ENCODE data around the gene PTPRD. TPM values are rescaled to one million over a fixed set of nuclear protein-coding genes. Genes with fewer than 3 reads are reported as not detected.

PTPRD gene
- total RNA-seq, 1 experiment from 2014 or later = 32.5 TPM

GRCh38 chr9:8856396-8857067 lies 1756.3 kb downstream of the PTPRD start:
- H3K9me3 ChIP-seq (ENCODE audit: control insufficient read depth, low read depth, low read length) = no peaks in the 10 kb centered on the region
- TF ChIP-seq, protein P1, sequence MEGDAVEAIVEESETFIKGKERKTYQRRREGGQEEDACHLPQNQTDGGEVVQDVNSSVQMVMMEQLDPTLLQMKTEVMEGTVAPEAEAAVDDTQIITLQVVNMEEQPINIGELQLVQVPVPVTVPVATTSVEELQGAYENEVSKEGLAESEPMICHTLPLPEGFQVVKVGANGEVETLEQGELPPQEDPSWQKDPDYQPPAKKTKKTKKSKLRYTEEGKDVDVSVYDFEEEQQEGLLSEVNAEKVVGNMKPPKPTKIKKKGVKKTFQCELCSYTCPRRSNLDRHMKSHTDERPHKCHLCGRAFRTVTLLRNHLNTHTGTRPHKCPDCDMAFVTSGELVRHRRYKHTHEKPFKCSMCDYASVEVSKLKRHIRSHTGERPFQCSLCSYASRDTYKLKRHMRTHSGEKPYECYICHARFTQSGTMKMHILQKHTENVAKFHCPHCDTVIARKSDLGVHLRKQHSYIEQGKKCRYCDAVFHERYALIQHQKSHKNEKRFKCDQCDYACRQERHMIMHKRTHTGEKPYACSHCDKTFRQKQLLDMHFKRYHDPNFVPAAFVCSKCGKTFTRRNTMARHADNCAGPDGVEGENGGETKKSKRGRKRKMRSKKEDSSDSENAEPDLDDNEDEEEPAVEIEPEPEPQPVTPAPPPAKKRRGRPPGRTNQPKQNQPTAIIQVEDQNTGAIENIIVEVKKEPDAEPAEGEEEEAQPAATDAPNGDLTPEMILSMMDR (conservative IDR thresholded peaks at IDR 0.05) = no peak
- no peak overlapping the region for H2BK12ac ChIP-seq (ENCODE audit: insufficient read length, low read depth, low read length)
- no peak for DNase-seq
- H3K27ac ChIP-seq (ENCODE audit: insufficient read length, low read depth, low read length) = no peak overlapping the region
- peak overlapping the region; percentile 89 to 97 for H3K4me3 Mint-ChIP-seq
- H3K23me2 ChIP-seq (ENCODE audit: insufficient read length, low read depth, low read length, poor library complexity, severe bottlenecking) = peaks cover 11% of the 10 kb centered on the region
- peaks cover 48 to 54% of the 10 kb centered on the region in 2 experiments for H3K4me1 Mint-ChIP-seq
- H3K9me3 Mint-ChIP-seq = no peaks in the 10 kb centered on the region; a peak in 1 of 5 replicates
- no peak overlapping the region for H2BK20ac ChIP-seq (ENCODE audit: low read depth, low read length, poor library complexity, severe bottlenecking)
- peak overlapping the region in 2 of 3 experiments; percentile 36 to 89; a peak in 2 of 7 replicates for H3K27ac Mint-ChIP-seq
- no peak overlapping the region for H2BK120ac ChIP-seq (ENCODE audit: low read depth, low read length, poor library complexity, severe bottlenecking)
- peak overlapping the region; percentile 82 for H3K4me2 ChIP-seq (ENCODE audit: insufficient read depth, insufficient read length, low read length)
- peak overlapping the region; percentile 49 for H3K9ac ChIP-seq (ENCODE audit: extremely low read depth, insufficient read length, low read length)
- no peak overlapping the region for H3T11ph ChIP-seq (ENCODE audit: low read length)
- H3K4ac ChIP-seq (ENCODE audit: low read depth, low read length) = no peak overlapping the region
- no peak overlapping the region for H3K18ac ChIP-seq (ENCODE audit: insufficient read length, low read depth, low read length)
- no peak overlapping the region for H3K23ac ChIP-seq (ENCODE audit: insufficient read length, low read depth, low read length)
- H3K36me3 Mint-ChIP-seq (ENCODE audit: insufficient read depth in 1 of 3, low read depth in 3 of 3) = no peaks in the 10 kb centered on the region; a peak in 1 of 7 replicates
- H3K27me3 ChIP-seq (ENCODE audit: insufficient read depth, low read length) = no peaks in the 10 kb centered on the region
- no peak overlapping the region for H2AFZ ChIP-seq (ENCODE audit: low read length)
- H3K56ac ChIP-seq (ENCODE audit: insufficient read length, low read depth, low read length) = no peak overlapping the region
- no peaks in the 10 kb centered on the region for H3K79me1 ChIP-seq (ENCODE audit: insufficient read depth, low read depth, low read length, poor library complexity, severe bottlenecking)
- no peaks in the 10 kb centered on the region for H4K20me1 ChIP-seq (ENCODE audit: control insufficient read depth, insufficient read depth, insufficient read length)
- no peaks in the 10 kb centered on the region for H3K4me1 ChIP-seq (ENCODE audit: insufficient read depth, low read length)
- no CpG with 5 or more reads among the region's 9 CpGs for WGBS (ENCODE audit: extremely low coverage, insufficient read length, low lambda C conversion rate)
- no peak overlapping the region for H2BK5ac ChIP-seq (ENCODE audit: insufficient read length, low read length)
- peaks cover 28% of the 10 kb centered on the region for H3K27me3 Mint-ChIP-seq (ENCODE audit: low read depth)
- H4K91ac ChIP-seq (ENCODE audit: insufficient read length, low read depth, low read length) = no peak overlapping the region
- H4K5ac ChIP-seq (ENCODE audit: insufficient read length, low read depth, low read length) = no peak overlapping the region
- no peak overlapping the region for H2BK15ac ChIP-seq (ENCODE audit: low read depth, low read length)
- H3K79me2 ChIP-seq (ENCODE audit: insufficient read depth, low read length) = no peaks in the 10 kb centered on the region
- no peak overlapping the region for H2AK5ac ChIP-seq (ENCODE audit: insufficient read length, low read length)
- no peak overlapping the region for H4K8ac ChIP-seq (replicated peaks; ENCODE audit: insufficient read length, low read depth, low read length)
- H3K14ac ChIP-seq (ENCODE audit: insufficient read depth, low read length) = no peak overlapping the region

Data from H9 (cell line).